Adrenal gland (tissue), 12 donors: ENCODE measurements around the gene KIRREL2. TPM values are rescaled to one million over a fixed set of nuclear protein-coding genes. Genes with fewer than 3 reads are reported as not detected.
"Not testable (repeated sequence)": the region's sequence is repeated elsewhere in the genome, so short reads cannot be mapped to it uniquely, and the experiment has no call there.

ENCODE experiments used
- DNase-seq, 7 donors: peaks; one replicate each; pipeline ENCODE4 v3.0.0-alpha.2; 2019 to 2020
- H3K27ac ChIP-seq, 5 donors: fragments of 200-600 bp; sonication (generic) in 4 of 5; 1 replicate in 3 of 5; 2 replicates in 2 of 5; pipeline versions ENCODE4 v1.5.1 to v1.8.0; 2016 to 2020; ENCODE audit warnings: mild to moderate bottlenecking in 1 of 5
- H3K27me3 ChIP-seq: fragments of 200-600 bp; 2 replicates; pipeline ENCODE4 v1.8.0; 2021
- H3K36me3 ChIP-seq, 2 donors: fragments of 200-600 bp; replicated peaks in 1 of 2; 1 replicate in 1 of 2; 2 replicates in 1 of 2; pipeline versions ENCODE4 v1.5.1 to v1.8.0; 2018 to 2022
- H3K4me1 ChIP-seq, 2 donors: fragments of 200-600 bp; replicated peaks in 1 of 2; 1 replicate in 1 of 2; 2 replicates in 1 of 2; pipeline versions ENCODE4 v1.5.1 to v1.8.0; 2018 to 2021
- H3K4me3 ChIP-seq, 4 donors: fragments of 200-600 bp; sonication (generic) in 3 of 4; one replicate each; pipeline ENCODE4 v1.5.1; 2016 to 2018
- H3K9me3 ChIP-seq, 3 donors: fragments of 200-600 bp; sonication (generic) in 1 of 3; replicated peaks in 1 of 3; 1 replicate in 2 of 3; 2 replicates in 1 of 3; pipeline versions ENCODE4 v1.5.1 to v1.8.0; 2016 to 2021
- POLR2A ChIP-seq, 2 donors: fragments of 450-650 bp; IDR thresholded peaks; one replicate each; pipeline ENCODE4 v1.6.1; 2017; ENCODE audit warnings: antibody characterized with exemption in 2 of 2, mild to moderate bottlenecking in 2 of 2, moderate library complexity in 1 of 2
- WGBS, 4 donors: extraction: QIAGEN DNeasy Blood & Tissue Kit in 2 of 4; methylation state at CpG; one replicate each; pipeline versions ENCODE4 v1.1.5 to v1.1.7; 2013 to 2017; 5-methylcytosine and 5-hydroxymethylcytosine counted together
- intact Hi-C, 2 donors: fragments of 100-400 bp; cut with DNase I; formaldehyde crosslinking; loops; one replicate each; pipeline versions ENCODE4 v1.14.1 to v1.15.0; 2022 to 2023
- polyA plus RNA-seq, 3 donors: library from polyadenylated mRNA; stranded (reverse); fragments of 200-250 nt in 2 of 3; fragments of 350-450 nt in 1 of 3; fragmentation: Illumina TruSeq in 1 of 3; extraction: RNeasy Lipid Tissue Mini Kit (QIAGEN cat#74804) in 1 of 3; gene quantifications; one replicate each; pipeline ENCODE4 v1.2.3, GENCODE V29; 2013 to 2014
- total RNA-seq, 9 donors: library from RNA; depleted of rRNA in 4 of 9; stranded (reverse); fragments of >200 nt in 4 of 9; fragments of 120-200 nt in 1 of 9; fragmentation: NEBNext Ultra II Directional in 1 of 9; extraction: Animal tissue kit (Norgen Biotek cat#: 25700) in 1 of 9; gene quantifications; one replicate each; pipeline versions ENCODE4 v1.1.0 to v1.2.4, GENCODE V29; 2013 to 2023
- TF ChIP-seq, protein P1 (sequence below), 6 experiments: fragments of 450-650 bp in 4 of 6; fragments of 200-600 bp in 2 of 6; sonication (generic) in 1 of 6; IDR thresholded peaks; 1 replicate in 5 of 6; 2 replicates in 1 of 6; pipeline versions ENCODE4 v1.5.1 to v1.8.0; 2016 to 2021; ENCODE audit warnings: antibody characterized with exemption in 6 of 6, mild to moderate bottlenecking in 2 of 6, moderate library complexity in 1 of 6
- donor health status: healthy with polysubstance abuse.
- donor health status: Bipolar disorder and iron deficiency.
- donor health status: DM: yes; HTN: yes; CAD: no.
- donor health status: DM: no; HTN: no; CAD: no.
- donor health status: DM: no; HTN: no; CAD: no.
- donor health status: DM: yes; HTN: yes; CAD: no.

Gene KIRREL2
- total and polyA plus RNA-seq, 12 donors: 0.03 to 0.32 (median 0.14) TPM; not detected in 5

DNA sequence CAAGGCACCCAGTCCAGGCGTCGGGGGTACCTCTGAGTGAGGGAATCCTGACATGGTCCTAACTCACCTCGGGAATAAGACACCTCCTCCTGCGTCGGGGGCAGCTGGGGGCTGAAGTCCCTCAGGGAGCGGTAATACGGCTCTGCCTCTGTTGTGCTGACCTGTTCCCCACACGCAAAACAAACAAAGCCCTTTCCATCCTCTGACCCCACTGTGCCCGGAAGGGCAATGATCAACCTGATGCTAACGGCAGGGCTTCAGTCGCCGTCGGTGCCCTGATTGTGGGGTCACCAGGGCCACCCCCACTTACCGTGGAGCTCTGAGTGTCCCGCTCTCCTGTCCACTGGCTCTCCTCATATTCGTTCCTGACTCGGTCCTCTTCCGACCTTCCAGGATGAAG, 25.7 kb upstream of the KIRREL2 start:
- Histone ChIP-seq H3K27ac (no peak overlapping the region), H3K9me3 (no peaks in the 10 kb centered on the region), H3K27me3 (peaks cover 7% of the 10 kb centered on the region), H3K4me3 (no peak overlapping the region), H3K36me3 (no peaks in the 10 kb centered on the region), H3K4me1 (no peaks in the 10 kb centered on the region)
- DNase-seq: no peak
- no peak for TF ChIP-seq POLR2A (IDR thresholded peaks at IDR 0.05)
- intact Hi-C loops: no loop called here
- 66 to 73% (median 69%) methylated on average over 13 to 18 of the region's 18 CpGs; no CpG with 5 or more reads in 1 of the 4 donors for WGBS, 4 donors

DNA sequence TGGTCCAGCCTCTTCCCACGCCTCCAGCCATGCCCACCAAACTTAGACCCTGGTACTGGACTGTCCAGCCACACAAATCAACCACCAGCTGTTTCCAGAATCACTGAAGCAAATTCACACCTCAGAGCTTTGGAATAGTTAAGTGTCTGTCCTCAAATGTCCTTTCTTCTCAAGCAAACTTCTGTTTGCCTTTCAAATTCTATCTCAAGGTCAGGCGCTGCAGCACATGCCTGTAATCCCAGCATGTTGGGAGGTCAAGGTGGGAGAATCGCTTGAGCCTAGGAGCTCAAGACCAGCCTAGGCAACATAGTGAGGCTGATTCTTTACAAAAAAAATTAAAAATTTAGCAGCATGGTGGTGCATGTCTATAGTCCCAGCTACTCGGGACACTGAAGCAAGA, 24.7 kb upstream of the KIRREL2 start:
- WGBS, 4 donors: 42 to 59% (median 50%) methylated on average over 3 to 4 of the region's 4 CpGs
- Histone ChIP-seq H3K27me3 (peaks cover 7% of the 10 kb centered on the region), H3K36me3 (no peaks in the 10 kb centered on the region), H3K4me3 (no peak overlapping the region), H3K27ac (no peak overlapping the region), H3K9me3 (no peaks in the 10 kb centered on the region), H3K4me1 (no peaks in the 10 kb centered on the region)
- intact Hi-C loops: no loop called here
- TF ChIP-seq, protein P1, sequence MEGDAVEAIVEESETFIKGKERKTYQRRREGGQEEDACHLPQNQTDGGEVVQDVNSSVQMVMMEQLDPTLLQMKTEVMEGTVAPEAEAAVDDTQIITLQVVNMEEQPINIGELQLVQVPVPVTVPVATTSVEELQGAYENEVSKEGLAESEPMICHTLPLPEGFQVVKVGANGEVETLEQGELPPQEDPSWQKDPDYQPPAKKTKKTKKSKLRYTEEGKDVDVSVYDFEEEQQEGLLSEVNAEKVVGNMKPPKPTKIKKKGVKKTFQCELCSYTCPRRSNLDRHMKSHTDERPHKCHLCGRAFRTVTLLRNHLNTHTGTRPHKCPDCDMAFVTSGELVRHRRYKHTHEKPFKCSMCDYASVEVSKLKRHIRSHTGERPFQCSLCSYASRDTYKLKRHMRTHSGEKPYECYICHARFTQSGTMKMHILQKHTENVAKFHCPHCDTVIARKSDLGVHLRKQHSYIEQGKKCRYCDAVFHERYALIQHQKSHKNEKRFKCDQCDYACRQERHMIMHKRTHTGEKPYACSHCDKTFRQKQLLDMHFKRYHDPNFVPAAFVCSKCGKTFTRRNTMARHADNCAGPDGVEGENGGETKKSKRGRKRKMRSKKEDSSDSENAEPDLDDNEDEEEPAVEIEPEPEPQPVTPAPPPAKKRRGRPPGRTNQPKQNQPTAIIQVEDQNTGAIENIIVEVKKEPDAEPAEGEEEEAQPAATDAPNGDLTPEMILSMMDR (IDR thresholded peaks at IDR 0.05): no peak
- TF ChIP-seq POLR2A (IDR thresholded peaks at IDR 0.05): no peak
- DNase-seq: no peak

DNA sequence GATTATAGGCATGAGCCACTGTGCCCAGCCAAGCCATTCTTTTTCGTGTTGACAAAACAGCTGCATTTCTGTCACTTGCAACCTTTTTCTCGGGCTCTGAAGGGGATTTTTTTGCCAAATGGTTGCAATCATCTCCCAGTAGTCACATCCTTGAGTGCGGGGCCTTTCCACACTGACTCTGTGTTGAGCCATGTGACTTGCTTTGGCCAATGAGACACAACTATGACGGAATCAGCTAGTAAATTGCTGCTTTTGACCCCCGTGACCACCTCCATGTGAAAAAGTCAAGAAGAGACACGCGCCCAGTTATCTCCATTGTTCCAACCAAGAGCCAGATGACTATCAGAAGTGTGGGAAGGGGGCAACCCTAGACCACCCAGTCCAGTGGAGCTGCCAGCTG, 22.7 kb upstream of the KIRREL2 start:
- Histone ChIP-seq H3K4me3 (no peak overlapping the region), H3K36me3 (no peaks in the 10 kb centered on the region), H3K27ac (no peak overlapping the region), H3K4me1 (no peaks in the 10 kb centered on the region), H3K9me3 (no peaks in the 10 kb centered on the region), H3K27me3 (peaks cover 7% of the 10 kb centered on the region)
- WGBS, 4 donors: 41 to 61% (median 49%) methylated on average over 4 to 7 of the region's 7 CpGs
- TF ChIP-seq POLR2A (IDR thresholded peaks at IDR 0.05): no peak
- TF ChIP-seq, protein P1 (IDR thresholded peaks at IDR 0.05): no peak
- no peak for DNase-seq
- intact Hi-C loops: no loop called here

DNA sequence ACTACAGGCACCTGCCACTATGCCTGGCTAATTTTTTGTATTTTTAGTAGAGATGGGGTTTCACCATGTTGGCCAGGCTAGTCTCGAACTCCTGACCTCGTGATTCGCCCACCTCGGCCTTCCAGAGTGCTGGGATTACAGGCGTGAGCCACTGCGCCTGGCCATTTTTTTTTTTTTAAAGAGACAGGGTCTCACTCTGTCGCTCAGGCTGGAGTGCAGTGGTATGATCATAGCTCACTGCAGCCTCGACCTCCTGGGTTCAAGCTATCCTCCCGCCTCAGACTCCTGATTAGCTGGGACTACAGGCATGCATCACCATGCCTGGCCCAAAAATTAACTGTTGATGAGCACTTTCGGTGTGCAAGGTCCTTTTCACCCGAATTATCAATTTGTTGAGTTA, 20.6 kb upstream of the KIRREL2 start:
- H3K27ac ChIP-seq, H3K9me3 ChIP-seq, H3K36me3 ChIP-seq, intact Hi-C loops, H3K4me1 ChIP-seq, DNase-seq, H3K4me3 ChIP-seq, H3K27me3 ChIP-seq: not testable (repeated sequence)
- 49 to 53% (median 52%) methylated on average over 11 of the region's 11 CpGs for WGBS, 4 donors

DNA sequence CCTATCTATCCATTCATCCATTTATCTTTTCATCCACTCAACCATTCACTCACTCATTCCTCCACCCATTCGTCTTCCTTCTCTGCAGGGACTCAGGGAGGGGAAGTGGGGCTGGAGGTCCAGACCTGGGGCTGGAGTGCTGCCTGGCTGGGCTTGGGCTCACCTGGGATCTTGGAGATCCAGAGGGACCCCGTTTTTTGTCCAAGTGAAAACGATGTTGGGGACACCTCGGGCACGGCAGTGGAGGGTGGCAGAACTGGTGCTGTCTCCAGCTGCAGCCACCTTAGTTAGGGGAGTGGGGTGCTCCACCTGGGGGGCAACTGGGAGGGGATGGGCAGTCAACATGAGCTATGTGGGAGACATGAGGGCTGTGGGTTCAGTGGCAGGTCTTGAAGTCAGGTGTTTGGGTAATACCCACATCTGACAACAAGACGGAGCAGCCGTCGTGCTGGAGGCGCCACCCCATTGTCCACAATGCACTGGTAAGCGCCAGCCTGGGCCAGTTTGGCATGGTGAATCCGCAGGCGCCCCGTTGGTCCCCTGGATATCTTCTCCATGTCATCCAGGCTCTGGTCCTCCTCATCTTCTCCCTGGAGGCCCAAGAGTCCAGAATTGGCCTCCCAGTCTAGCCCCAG, 14.6 kb upstream of the KIRREL2 start:
- DNase-seq: no peak
- Histone ChIP-seq H3K4me1 (peaks cover 0 to 7% of the 10 kb centered on the region in 2 donors), H3K4me3 (no peak overlapping the region), H3K27me3 (peaks cover 35% of the 10 kb centered on the region), H3K36me3 (no peaks in the 10 kb centered on the region), H3K27ac (no peak overlapping the region), H3K9me3 (no peaks in the 10 kb centered on the region)
- TF ChIP-seq, protein P1 (IDR thresholded peaks at IDR 0.05): no peak
- WGBS, 4 donors: 73 to 80% (median 78%) methylated on average over 8 to 13 of the region's 13 CpGs
- intact Hi-C loops: no loop called here
